GM12878 (cell line): ENCODE results near the gene TPRG1. TPM values are rescaled to one million over a fixed set of nuclear protein-coding genes. Genes with fewer than 3 reads are reported as not detected.

ENCODE experiments used
- ETV6 ChIP-seq, 2 experiments: fragments of 450-650 bp in 1 of 2; IDR thresholded peaks in 1 of 2; conservative IDR thresholded peaks in 1 of 2; 2 replicates each; pipeline ENCODE4 v1.6.1; 2014; ENCODE audit warnings: antibody characterized with exemption in 1 of 2, borderline replicate concordance in 1 of 2, low read depth in 1 of 2, mild to moderate bottlenecking in 1 of 2, moderate library complexity in 1 of 2
- POU2F2 ChIP-seq: IDR thresholded peaks from 3 replicates; pipeline ENCODE4 v1.6.1; 2011; ENCODE audit warnings: low read depth, mild to moderate bottlenecking, low read length, borderline replicate concordance
- RAD51 ChIP-seq: fragments of 450-650 bp; IDR thresholded peaks from 2 replicates; pipeline ENCODE4 v1.6.1; 2016; ENCODE audit warnings: moderate library complexity, mild to moderate bottlenecking, inconsistent platforms
- RUNX3 ChIP-seq: IDR thresholded peaks from 2 replicates; pipeline ENCODE4 v1.6.1; 2012; ENCODE audit warnings: low read length, inconsistent platforms
- SMAD1 ChIP-seq: fragments of 450-650 bp; IDR thresholded peaks from 2 replicates; pipeline ENCODE4 v1.6.1; 2018; ENCODE audit warnings: mild to moderate bottlenecking, low read depth; ENCODE audit not compliant: partially characterized antibody
- polyA plus RNA-seq, 11 experiments: library from polyadenylated mRNA; depleted of rRNA in 4 of 11; unstranded in 6 of 11; stranded (reverse) in 5 of 11; fragments of >200 nt; fragmentation: Nextera tagmentation in 4 of 11; fragmentation: Illumina TruSeq in 1 of 11; extraction: Ambion mirVana in 4 of 11; extraction: Trizol in 1 of 11; gene quantifications; 1 replicate in 1 of 11; 2 replicates in 10 of 11; pipeline versions ENCODE4 v1.2.1 to v1.2.3, GENCODE V29; 2011 to 2016; ENCODE audit warnings: inconsistent platforms in 2 of 11, missing spikeins in 2 of 11, low read depth in 1 of 11
- total RNA-seq, 4 experiments: library from RNA; depleted of rRNA in 3 of 4; stranded (reverse); fragments of >200 nt in 3 of 4; fragmentation: Illumina TruSeq in 1 of 4; extraction: Trizol in 1 of 4; gene quantifications; 2 replicates each; pipeline versions ENCODE4 v1.2.1 to v1.2.3, GENCODE V29; 2013 to 2021
- TF ChIP-seq, protein P1 (sequence below): IDR thresholded peaks from 2 replicates; pipeline ENCODE4 v1.6.1; 2012; ENCODE audit warnings: mild to moderate bottlenecking, low read depth, low read length
- TF ChIP-seq, protein P2 (sequence below): fragments of 150-350 bp; IDR thresholded peaks from 2 replicates; pipeline ENCODE4 v1.6.1; 2014; ENCODE audit warnings: mild to moderate bottlenecking, low read depth, low read length

The TPRG1 gene
- total and polyA plus RNA-seq, 10 of the 15 experiments (the other 5 are each of a cell fraction or from before 2014, with no cell fraction given): 0.26 to 30.7 (median 3.6) TPM

DNA sequence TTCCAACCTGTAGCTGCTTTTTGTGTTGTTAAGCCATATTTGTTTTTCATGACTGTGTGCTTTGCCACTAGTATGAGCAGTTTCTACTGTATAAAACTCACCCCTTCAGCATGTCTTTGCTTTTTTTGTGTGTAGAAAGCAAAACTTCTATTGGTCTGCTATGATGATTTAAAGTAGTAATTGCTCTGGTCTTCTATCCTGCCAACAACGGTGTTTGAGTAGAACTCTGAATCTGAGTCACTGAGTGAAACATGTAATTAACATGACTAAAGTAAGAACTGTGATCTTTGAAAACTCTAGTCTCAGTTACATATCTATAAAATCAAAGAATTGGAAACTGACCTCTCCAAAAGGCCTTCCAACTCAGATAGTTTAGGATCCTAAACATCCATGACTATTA is 133.6 kb downstream of the TPRG1 start (continued):
- TF ChIP-seq RUNX3 (peak; percentile 29; the same call in 1 of the 2 replicates), ETV6 (conservative IDR thresholded peaks at IDR 0.05 in 1 of 2, IDR thresholded peaks at IDR 0.05 in 1 of 2; ENCODE audit: borderline replicate concordance in 1 of 2, low read depth in 1 of 2) (no peak), RAD51 (no peak), POU2F2 (no peak), SMAD1 (no peak)
- TF ChIP-seq, protein P1, sequence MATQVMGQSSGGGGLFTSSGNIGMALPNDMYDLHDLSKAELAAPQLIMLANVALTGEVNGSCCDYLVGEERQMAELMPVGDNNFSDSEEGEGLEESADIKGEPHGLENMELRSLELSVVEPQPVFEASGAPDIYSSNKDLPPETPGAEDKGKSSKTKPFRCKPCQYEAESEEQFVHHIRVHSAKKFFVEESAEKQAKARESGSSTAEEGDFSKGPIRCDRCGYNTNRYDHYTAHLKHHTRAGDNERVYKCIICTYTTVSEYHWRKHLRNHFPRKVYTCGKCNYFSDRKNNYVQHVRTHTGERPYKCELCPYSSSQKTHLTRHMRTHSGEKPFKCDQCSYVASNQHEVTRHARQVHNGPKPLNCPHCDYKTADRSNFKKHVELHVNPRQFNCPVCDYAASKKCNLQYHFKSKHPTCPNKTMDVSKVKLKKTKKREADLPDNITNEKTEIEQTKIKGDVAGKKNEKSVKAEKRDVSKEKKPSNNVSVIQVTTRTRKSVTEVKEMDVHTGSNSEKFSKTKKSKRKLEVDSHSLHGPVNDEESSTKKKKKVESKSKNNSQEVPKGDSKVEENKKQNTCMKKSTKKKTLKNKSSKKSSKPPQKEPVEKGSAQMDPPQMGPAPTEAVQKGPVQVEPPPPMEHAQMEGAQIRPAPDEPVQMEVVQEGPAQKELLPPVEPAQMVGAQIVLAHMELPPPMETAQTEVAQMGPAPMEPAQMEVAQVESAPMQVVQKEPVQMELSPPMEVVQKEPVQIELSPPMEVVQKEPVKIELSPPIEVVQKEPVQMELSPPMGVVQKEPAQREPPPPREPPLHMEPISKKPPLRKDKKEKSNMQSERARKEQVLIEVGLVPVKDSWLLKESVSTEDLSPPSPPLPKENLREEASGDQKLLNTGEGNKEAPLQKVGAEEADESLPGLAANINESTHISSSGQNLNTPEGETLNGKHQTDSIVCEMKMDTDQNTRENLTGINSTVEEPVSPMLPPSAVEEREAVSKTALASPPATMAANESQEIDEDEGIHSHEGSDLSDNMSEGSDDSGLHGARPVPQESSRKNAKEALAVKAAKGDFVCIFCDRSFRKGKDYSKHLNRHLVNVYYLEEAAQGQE: no peak
- TF ChIP-seq, protein P2, sequence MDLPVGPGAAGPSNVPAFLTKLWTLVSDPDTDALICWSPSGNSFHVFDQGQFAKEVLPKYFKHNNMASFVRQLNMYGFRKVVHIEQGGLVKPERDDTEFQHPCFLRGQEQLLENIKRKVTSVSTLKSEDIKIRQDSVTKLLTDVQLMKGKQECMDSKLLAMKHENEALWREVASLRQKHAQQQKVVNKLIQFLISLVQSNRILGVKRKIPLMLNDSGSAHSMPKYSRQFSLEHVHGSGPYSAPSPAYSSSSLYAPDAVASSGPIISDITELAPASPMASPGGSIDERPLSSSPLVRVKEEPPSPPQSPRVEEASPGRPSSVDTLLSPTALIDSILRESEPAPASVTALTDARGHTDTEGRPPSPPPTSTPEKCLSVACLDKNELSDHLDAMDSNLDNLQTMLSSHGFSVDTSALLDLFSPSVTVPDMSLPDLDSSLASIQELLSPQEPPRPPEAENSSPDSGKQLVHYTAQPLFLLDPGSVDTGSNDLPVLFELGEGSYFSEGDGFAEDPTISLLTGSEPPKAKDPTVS: no peak
